LHCN-M2 (cell line): ENCODE measurements around the gene CCDC85B. TPM values are rescaled to one million over a fixed set of nuclear protein-coding genes. Genes with fewer than 3 reads are reported as not detected.
"Not testable (repeated sequence)": the region's sequence is repeated elsewhere in the genome, so short reads cannot be mapped to it uniquely, and the experiment has no call there.

Experiments
- DNase-seq: peaks from one replicate; pipeline ENCODE4 v3.0.0-alpha.2; 2012; ENCODE audit warnings: low read depth
- polyA plus RNA-seq: library from polyadenylated mRNA; unstranded; fragments of >200 nt; gene quantifications from one replicate; pipeline ENCODE4 v1.2.1, GENCODE V29; 2012; ENCODE audit warnings: missing spikeins
- total RNA-seq: library from RNA; depleted of rRNA; stranded (reverse); fragments of >200 nt; gene quantifications from 2 replicates; pipeline ENCODE4 v1.2.3, GENCODE V29; 2014; rRNA removed

The CCDC85B gene
- total RNA-seq: 91.2 and 95.5 TPM in 2 replicates
- polyA plus RNA-seq: 116 TPM

DNA sequence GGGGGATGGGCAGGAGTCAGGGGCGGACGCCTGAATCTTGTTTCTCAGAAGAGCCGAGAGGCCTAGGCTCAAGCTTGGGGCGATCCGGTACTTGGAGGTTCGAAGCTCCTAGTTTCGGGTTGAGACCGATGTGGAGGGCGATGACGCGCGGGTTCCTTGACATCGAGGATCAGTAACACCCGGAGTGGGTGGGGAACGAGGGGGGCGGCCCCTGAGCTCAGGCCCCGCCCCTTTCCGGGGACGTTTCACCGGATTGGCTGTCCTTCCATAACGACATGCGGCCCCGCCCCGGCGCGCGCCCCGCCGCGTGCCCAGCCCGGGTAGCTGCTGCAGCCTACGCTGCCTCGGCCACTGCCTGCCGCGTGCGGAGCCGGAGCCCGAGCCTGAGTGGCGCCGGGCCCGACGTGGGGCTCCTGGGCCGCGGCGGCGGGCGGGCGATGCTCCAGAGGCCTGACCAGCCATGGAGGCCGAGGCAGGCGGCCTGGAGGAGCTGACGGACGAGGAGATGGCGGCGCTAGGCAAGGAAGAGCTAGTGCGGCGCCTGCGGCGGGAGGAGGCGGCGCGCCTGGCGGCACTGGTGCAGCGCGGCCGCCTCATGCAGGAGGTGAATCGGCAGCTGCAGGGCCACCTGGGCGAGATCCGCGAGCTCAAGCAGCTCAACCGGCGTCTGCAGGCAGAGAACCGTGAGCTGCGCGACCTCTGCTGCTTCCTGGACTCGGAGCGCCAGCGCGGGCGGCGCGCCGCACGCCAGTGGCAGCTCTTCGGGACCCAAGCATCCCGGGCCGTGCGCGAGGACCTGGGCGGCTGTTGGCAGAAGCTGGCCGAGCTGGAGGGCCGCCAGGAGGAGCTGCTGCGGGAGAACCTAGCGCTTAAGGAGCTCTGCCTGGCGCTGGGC lies at the start of gene CCDC85B:
TSS of gene CCDC85B (plus strand) at position 350 of the 895 bp plus-strand sequence. CDS start at position 461, 111 bp downstream.
- peak; percentile 95 for DNase-seq

DNA sequence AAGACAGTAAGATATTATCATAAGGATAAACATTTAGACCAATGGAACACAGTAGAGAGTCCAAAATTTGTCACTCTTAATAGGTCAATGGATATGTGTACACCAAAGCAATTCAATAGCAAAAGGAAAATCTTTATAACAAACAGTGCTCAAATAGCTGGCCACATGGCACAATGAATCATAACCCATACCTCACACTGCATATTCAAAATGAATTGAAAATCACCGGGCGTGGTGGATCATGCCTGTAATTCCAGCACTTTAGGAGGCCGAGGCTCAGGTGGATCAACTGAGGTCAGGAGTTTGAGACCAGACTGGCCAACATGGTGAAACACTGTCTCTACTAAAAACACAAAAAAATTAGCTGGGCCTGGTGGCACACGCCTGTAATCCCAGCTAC lies 48.3 kb upstream of the CCDC85B start:
- no peak for DNase-seq

DNA sequence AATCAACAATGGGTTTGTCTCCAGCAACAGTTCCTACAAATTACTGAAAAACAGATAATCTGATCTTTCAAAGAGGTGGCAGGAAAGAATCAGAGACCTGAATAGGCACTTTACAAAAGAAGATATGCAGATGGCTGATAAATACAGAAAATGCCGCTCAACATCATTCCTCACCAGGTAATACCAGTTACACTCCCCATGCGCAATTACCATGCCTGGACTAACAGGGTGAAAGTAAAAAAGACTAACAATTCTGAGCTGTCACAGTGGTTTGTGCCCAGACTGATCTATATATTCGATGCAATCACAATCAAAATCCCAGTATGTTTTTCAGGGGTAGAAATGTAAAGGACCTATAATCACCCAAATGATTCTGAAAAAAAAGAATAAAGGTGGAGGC lies 46.7 kb upstream of the CCDC85B start:
- DNase-seq: no peak

DNA sequence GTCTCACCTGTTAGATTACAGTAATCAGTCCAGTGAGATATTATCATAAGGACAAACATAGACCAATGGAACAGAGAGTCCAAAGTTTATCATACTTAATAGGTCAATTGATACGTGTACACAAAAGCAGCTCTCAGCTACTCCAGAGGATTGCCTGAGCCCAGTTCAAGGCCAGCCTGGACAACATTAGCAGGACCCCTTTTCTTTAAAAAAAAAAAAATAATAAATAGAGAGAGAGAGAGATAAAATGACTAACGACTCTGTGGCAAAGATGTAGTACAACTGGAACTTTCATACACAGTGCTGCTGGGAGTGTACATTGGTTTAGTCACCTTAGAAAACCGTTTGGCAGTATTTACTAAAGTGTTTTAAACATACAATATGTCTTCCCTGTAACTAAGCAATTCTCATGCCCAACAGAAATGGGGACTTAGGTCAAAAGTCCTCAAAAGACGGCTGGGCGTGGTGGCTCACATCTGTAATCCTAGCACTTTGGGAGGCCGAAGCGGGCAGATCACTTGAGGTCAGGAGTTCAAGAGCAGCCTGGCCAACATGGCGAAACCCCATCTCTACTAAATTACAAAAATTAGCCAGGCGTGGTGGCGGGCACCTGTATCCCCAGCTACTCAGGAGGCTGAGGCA lies 46.1 kb upstream of the CCDC85B start:
- DNase-seq: no peak

DNA sequence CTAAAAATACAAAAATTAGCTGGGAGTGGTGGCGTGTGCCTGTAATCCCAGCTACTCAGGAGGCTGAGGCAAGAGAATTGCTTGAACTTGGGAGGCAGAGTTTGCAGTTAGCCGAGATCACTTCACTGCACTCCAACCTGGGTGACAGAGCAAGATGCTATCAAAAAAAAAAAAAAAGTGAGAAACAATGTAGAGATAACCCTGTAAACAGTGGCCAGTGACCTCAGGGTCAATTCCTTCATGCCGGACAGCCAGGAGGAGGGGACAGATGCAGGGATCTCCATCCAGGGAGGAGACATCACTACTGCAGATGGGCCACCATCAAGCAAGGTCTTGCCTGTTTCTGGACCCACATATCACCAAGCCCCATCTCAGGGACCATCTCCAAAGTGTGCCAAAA lies 42.7 kb upstream of the CCDC85B start:
- DNase-seq: no peak

DNA sequence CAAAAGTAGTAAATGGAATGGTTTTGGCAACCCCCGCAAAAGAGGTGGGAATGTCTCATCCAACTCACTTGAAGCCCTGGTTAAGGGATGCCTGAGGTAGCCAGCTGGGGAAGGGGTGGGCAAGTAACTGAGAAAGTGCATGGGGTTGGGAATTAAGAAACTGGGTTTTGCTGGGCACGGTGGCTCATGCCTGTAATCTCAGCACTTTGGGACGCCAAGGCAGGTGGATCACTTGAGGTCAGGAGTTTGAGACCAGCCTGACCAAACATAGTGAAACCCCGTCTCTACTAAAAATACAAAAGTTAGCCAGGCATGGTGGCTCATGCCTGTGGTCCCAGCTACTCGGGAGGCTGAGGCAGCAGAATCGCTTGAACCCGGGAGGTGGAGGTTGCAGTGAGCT lies 41.8 kb upstream of the CCDC85B start:
- not testable (repeated sequence) for DNase-seq

DNA sequence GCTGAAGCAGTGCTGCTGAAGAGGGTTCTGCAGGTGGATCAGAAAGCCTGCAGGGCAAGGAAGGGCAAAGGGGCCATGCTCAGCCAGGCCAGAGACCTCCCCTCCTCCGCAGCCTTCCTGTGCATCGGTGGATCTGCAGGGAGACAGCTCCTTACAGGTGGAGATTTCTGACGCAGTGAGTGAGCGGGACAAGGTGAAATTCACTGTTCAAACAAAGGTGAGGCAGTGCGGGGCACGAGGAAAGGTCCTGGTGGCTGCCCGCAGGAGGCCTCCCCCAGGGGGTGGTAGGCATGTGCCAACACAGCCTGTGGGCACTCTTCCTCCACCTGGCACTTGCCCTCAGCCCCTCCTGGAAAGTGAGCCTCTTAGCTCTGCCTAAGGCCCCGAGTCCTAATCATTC lies 41.1 kb upstream of the CCDC85B start:
- no peak for DNase-seq

DNA sequence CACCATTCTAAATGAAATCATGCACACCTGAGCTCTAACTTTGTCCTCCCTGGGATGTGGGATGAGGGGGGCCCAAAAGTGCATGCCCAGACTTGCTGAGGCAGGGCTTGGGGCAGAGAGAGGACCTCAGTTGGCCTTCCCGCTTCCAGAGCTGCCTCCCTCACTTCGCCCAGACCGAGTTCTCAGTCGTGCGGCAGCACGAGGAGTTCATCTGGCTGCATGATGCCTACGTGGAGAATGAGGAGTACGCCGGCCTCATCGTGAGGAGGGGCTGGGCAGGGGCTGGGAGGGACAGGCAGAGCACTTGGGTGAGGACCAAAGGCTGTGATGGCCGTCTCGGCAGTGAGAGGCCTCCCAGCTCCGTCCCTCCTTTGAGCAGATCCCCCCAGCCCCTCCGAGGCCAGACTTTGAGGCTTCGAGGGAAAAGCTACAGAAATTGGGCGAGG lies 40.7 kb upstream of the CCDC85B start:
- no peak for DNase-seq

DNA sequence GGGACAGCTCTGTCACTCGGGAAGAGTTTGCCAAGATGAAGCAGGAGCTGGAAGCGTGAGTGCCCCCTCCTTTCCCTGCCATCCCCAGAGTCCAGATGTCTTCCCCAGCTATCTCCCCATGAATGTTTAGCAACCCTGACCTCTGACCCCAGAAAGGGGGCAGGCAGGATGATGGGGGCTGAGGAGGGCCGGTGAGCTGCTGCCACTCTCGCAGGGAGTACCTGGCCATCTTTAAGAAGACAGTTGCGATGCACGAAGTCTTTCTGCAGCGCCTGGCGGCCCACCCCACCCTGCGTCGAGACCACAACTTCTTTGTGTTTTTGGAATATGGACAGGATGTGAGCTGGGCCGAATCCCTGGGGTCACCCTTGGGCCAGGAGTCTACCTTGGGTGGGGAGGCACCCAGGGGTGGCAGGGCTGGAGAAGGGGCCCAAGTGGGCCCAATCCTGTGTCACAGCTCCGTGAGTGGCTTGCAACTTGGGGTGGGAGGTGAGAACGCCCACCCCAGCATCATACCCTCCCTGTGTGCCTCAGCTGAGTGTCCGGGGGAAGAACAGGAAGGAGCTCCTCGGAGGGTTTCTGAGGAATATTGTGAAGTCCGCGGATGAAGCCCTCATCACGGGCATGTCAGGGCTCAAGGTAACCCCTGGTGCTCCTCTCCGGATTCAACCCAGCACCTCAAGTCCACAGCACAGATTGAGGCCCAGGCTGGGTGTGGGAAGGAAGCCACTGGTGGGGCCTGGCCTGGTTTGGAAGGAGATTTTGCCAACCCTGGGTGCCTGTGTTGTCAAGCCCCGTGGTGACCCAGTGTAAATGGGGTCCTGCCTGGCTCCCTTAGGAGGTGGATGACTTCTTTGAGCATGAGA lies 40.0 kb upstream of the CCDC85B start:
- no peak for DNase-seq

DNA sequence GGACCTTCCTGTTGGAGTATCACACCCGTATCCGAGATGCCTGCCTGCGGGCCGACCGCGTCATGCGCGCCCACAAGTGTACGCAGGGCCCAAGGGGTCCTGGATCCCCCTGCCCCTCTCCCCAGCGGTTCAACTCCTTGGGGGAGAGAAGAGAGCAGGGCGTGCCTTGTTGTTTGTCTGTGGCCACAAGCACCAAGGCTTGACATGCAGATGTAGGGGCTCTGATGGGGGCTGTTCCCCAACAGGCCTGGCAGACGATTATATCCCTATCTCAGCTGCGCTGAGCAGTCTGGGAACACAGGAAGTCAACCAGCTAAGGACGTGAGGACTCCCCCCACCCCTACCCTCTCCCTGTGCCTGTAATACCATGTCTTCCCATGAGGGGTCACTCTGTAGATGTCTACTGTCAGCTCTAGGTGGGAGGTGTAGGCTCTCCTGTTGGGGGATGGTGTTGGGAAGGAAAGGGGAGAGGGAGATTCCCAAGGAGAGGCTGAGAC lies 39.3 kb upstream of the CCDC85B start:
- no peak for DNase-seq

DNA sequence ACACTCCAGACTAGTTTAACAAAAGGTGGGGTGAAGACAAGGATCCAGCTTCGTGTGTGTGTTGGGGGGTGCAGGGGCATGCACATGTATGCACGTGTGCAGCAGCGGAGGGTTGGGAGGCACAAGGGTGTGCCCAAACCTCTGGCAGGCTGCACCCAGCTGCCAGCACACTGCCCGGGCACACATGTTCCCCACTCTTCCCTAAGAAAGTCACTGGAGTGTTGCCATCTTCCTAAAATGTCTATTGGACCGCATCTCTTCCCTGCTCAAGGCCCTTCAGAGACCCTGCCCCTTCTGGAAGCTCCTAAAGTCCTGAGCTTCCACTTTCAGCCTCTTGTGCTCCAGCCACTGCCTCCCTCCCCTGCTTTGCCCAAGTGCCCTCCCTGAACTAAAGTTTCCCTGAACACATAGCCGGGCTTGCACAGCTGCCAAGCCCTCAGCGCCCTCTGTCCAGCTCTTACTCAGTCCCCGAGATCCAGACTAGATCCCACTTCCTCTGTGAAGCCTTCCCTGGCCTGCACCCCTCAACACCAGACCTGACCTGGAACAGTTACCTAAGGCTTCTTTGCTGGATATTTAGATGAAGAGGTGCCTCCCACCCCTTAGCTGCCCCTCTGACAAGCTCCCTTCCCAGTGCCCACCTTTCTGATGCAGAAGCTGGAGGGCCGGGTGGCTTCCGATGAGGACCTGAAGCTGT lies 38.5 kb upstream of the CCDC85B start:
- no peak for DNase-seq

DNA sequence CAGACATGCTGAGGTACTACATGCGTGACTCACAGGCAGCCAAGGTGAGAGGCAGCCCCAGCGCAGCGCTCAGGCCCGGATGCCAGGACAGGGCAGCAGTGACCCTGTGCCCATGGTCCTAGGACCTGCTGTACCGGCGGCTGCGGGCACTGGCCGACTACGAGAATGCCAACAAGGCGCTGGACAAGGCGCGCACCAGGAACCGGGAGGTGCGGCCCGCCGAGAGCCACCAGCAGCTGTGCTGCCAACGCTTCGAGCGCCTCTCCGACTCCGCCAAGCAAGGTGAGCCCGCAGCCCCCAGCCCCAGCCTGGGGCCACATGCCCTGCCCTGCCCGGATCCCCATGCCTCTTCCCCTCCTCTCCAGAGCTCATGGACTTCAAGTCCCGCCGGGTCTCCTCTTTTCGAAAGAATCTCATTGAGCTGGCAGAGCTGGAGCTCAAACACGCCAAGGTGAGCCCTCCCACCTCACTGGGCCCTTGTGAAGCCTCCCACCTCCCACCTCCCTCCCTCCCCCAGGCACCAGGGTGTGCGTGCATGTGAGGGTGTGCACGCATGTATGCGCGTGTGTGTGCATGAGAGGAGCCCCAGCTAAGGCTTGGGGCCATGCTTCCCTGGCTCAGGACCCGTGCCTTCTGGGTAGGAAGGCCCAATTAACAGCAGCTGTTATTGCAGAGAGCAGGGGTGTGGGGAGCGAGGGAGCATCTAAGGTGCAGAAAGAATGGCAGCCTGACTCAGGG lies 37.8 kb upstream of the CCDC85B start:
- DNase-seq: no peak

DNA sequence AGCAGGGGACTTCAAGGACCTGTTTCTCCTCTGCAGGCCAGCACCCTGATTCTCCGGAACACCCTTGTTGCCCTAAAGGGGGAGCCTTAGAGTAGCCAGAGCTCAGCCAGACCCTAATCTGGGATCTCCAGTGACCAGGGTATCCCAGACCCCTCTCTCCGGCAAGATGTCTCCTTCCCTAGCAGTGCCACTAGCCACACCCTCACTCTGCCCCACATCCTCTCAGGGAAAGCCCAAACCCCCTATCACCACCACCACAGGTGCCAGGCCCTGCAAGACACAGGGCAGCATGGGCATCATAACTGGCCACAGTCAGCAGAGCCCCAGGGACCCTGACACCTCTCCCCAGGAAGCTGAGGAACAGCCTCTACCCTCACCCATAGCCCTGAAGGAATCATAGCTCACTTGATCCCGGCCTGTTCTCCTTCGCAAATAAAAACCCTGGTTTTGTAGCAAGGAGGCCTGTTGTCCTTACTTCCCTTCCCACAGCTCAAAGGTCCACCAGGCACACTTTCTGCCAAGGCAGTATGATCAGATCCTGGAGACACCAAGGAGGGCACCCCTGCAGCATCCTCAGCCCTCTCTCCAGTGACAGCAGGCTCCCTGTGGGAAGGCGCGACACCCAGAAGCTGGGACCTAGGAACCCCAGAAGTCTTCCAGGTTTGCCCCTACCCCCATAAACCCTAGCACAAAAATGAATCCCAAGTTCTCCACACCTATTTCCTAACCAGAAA lies 37.1 kb upstream of the CCDC85B start:
- DNase-seq: no peak

DNA sequence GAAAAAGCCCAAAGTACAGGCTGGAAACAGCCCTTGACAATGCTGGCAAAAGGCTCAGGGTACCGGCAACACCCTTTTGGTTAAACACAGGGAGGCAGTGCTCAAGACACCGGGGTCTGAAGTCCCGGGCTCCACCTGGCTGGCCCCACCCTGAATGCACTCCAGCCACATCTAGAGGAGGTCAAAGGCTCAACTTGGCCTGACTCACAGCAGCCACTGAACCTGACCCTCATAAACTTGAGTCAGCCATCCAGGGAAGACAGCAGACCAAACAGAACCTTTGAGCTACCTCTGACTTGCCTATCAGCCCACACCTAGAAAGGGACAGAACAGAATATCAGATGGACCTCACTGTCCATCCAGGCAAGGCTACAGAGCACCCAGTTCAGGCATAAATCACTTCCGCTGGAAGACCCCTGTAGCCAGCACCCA lies 36.3 kb upstream of the CCDC85B start:
- DNase-seq: no peak

DNA sequence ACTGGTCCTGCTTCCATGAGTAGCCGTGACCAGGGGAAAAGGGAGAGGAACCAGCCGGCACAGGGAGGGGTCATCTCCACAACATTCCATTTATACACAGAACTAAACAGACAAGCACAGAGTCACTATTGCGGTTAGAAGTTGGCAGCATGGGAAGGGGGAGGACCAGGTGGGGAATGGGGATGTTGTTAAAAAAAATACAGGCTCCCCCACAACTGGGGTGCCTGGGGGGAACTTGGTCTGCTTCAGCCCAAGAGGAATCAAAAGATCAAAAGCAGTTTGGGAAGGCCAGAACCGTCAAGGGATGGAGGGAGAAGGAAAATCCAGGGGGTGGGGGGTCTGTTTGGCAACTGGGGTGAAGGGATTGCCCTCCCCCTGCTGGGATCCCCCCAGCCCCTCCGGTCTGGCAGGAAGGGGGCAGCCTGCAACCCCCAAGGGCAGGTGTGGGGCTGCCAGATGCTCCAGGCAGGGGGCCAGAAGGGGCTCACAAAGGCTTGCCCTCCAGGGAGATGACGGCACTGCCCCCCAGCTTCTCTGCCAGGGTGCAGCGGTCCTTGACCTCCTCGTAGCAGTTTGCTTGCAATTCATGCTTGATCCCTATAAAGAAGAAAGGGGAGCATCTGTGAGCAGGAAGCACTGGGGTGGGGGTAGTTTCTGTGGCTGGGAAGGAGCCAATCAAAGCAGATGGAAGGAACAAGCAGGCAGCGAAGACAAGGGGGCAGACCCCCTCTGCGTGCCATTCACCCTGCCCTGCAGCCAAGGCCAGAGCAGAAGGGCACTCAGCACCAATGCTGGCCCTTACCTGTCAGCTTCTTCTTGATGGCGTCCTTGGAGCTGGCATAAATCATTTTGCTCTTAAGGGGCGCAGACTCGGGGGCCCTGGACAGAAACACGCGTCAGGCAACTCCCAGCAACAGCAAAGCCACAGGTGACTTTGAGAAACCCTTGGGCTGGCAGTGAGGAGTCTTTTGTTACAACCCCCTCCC lies 35.3 kb upstream of the CCDC85B start:
- no peak for DNase-seq

DNA sequence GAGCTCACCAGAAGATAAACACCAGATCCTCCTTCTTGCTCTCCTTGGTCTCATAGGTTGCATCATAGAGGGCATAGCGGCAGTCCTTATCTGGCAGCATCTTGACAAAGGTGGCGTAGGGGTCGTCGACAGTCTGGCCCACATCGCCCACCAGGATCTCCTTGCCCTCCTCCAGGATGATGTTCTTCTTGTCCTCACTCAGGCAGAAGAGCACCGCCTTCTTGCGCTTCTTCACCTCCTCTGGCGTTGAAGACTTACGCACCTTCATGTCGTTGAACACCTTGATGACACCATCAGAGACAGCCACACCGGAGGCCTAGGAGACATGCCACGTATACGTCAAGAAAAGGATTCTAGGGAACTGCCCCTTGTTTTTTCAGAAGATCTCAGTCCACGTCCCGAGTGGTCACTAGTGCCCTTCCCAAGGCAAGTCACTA lies 34.5 kb upstream of the CCDC85B start:
- no peak for DNase-seq

DNA sequence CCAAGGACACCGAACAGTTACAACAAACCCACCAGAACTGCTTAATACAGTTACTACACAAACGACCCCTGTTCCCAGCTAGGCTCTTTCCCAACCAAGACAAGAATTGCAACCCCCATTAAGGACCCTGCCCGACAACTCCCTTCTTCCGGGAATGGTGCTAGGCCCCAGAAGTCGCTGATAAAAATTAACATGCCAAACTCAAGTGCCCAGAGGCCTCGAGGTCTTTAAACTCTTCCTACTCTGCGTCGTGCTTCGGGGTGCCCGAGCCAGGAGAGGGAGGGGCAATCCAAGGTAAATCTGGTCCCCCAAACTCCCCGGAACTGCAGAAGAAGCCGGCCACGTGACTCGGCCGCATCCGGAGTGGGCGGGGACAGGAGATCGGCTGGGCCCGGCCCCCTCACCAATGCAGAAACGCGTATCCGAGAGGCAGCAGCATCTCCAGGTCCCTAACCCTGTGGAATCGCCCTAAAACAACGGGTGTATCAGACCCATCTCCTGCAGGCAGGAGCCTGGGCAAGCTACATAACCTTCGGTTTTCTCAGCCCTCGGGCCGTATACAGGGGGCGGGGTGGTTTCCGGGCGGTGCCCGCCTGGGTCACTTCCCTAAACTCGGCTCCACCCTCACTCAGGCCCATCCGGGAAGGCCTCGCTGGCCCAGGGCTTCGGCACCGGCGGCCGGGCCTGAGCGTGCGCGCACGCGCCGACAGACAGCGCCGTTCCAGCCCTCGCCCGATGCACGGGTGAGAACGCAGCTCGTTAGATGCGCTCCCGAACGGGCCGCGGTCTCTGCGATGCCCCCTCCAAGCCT lies 33.6 kb upstream of the CCDC85B start:
- DNase-seq: peak; percentile 63

DNA sequence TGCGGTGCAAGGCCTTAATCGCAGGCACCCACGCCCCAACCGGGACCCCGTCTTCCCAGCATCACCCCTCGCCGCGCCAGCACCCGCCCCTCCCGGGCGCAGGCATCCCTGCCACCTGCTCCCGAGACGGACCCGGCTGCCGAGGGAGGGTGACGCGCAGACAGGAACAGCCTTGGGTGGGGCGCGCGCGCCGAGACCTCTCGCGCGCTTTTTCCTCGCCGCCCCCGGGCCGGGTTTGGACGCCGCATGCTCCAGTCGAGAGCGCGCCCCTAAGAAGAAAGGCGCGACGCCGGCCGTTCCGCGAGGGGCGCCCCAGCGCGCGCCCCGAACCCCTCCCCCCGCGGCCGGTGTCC lies 33.0 kb upstream of the CCDC85B start:
- peak; percentile 47 for DNase-seq
